Lower lobe of right lung (tissue), 2 donors: Measurements from ENCODE around the gene SH3BP5. TPM values are rescaled to one million over a fixed set of nuclear protein-coding genes. Genes with fewer than 3 reads are reported as not detected.
A peak's percentile ranks its signal among the peaks of the same experiment; 100 is the strongest.

ENCODE experiments used
- ATAC-seq, 2 donors: fragments of 200-7000 bp; cut with Tn5 transposase; one replicate each; pipeline ENCODE4 v1.9.1; 2020 to 2022; ENCODE audit warnings: mild to moderate bottlenecking in 2 of 2, moderate library complexity in 2 of 2
- DNase-seq: peaks from one replicate; pipeline ENCODE4 v3.0.0-alpha.2; 2020
- H3K27ac ChIP-seq: fragments of 200-600 bp; one replicate; pipeline ENCODE4 v1.8.0; 2022
- H3K27me3 ChIP-seq: fragments of 200-600 bp; one replicate; pipeline ENCODE4 v1.8.0; 2022; ENCODE audit warnings: low read depth
- H3K36me3 ChIP-seq: fragments of 200-600 bp; one replicate; pipeline ENCODE4 v1.8.0; 2022; ENCODE audit warnings: mild to moderate bottlenecking
- H3K4me1 ChIP-seq: fragments of 200-600 bp; one replicate; pipeline ENCODE4 v1.8.0; 2022
- H3K4me3 ChIP-seq: fragments of 200-600 bp; one replicate; pipeline ENCODE4 v1.8.0; 2022; ENCODE audit warnings: mild to moderate bottlenecking
- H3K9me3 ChIP-seq: fragments of 200-600 bp; one replicate; pipeline ENCODE4 v1.8.0; 2022
- CTCF ChIP-seq: fragments of 200-600 bp; IDR thresholded peaks from one replicate; pipeline ENCODE4 v1.8.0; 2022; ENCODE audit warnings: antibody characterized with exemption, mild to moderate bottlenecking
- intact Hi-C: fragments of 100-400 bp; cut with DNase I; formaldehyde crosslinking; loops from one replicate; pipeline ENCODE4 v1.11.0; 2022
- long read RNA-seq: library from polyadenylated mRNA; unstranded; transcript quantifications from one replicate; pipeline ENCODE4 v2.0.0, GENCODE V29; 2021
- total RNA-seq: library from RNA; stranded (reverse); fragmentation: NEBNext Ultra II Directional; extraction: Animal tissue kit (Norgen Biotek cat#: 25700); gene quantifications from one replicate; pipeline ENCODE4 v1.2.1, GENCODE V29; 2021
- donor health status: DM: no; HTN: yes; CAD: no; lungs with severe emphysema.

Gene SH3BP5
- 106 TPM for total RNA-seq
- long read RNA-seq, transcript SH3BP5-202 (9 exons, 2,822 nt): major isoform, 177 of 259 reads
- long read RNA-seq, partial matches to known transcripts: 15 of 259 reads
- long read RNA-seq, other reads (novel, unspliced or antisense): 67 of 259 reads

GRCh38 chr3:15332405-15333098 is at the start of gene SH3BP5:
Gene SH3BP5, minus strand, starts transcription at chr3:15332586. Its CDS starts 178 bp downstream, at chr3:15332408.
- DNase-seq (peak; percentile 84), ATAC-seq (peak; percentile 95 to 97)
- peak within 1 kb of the TSS; percentile 88 for H3K27ac ChIP-seq
- intact Hi-C loops: no loop called here
- peaks cover 47% of the 10 kb centered on the region for H3K4me1 ChIP-seq
- peaks cover 18% of the 10 kb centered on the region for H3K36me3 ChIP-seq
- H3K4me3 ChIP-seq: peak within 1 kb of the TSS; percentile 99
- no peaks in the 10 kb centered on the region for H3K27me3 ChIP-seq
- no peaks in the 10 kb centered on the region for H3K9me3 ChIP-seq
- peak; percentile 73 for TF ChIP-seq CTCF

- DNase-seq (no peak), ATAC-seq (no peak)
- no peak overlapping the region for H3K27ac ChIP-seq
- H3K27me3 ChIP-seq: no peaks in the 10 kb centered on the region
- H3K9me3 ChIP-seq: peaks cover 5% of the 10 kb centered on the region
- no peak for TF ChIP-seq CTCF
- intact Hi-C loops: no loop called here
- H3K4me1 ChIP-seq: peaks cover 12% of the 10 kb centered on the region
- H3K4me3 ChIP-seq: no peak overlapping the region
- no peaks in the 10 kb centered on the region for H3K36me3 ChIP-seq
Measured at GRCh38 chr3:15380980-15381890, 48.8 kb upstream of the SH3BP5 start.

- Histone ChIP-seq H3K4me1 (peaks cover 5% of the 10 kb centered on the region), H3K36me3 (no peaks in the 10 kb centered on the region), H3K9me3 (no peaks in the 10 kb centered on the region), H3K27me3 (no peaks in the 10 kb centered on the region), H3K4me3 (no peak overlapping the region), H3K27ac (peak overlapping the region; percentile 77)
- peak; percentile 98 for ATAC-seq
- TF ChIP-seq CTCF: peak; percentile 83
- peak; percentile 96 for DNase-seq
- intact Hi-C loops: loop anchor here (10.0 kb wide), 1 partner anchor 113 kb away; no protein-coding TSS in a partner anchor
Measured at GRCh38 chr3:15377961-15378791, 45.8 kb upstream of the SH3BP5 start.

- no peaks in the 10 kb centered on the region for H3K27me3 ChIP-seq
- DNase-seq (no peak), ATAC-seq (no peak)
- no peaks in the 10 kb centered on the region for H3K9me3 ChIP-seq
- H3K36me3 ChIP-seq: no peaks in the 10 kb centered on the region
- peaks cover 5% of the 10 kb centered on the region for H3K4me1 ChIP-seq
- no peak overlapping the region for H3K27ac ChIP-seq
- intact Hi-C loops: loop anchor here (10.0 kb wide), 1 partner anchor 111 kb away; no protein-coding TSS in a partner anchor
- TF ChIP-seq CTCF: no peak
- H3K4me3 ChIP-seq: no peak overlapping the region
Measured at GRCh38 chr3:15375461-15376000, 43.1 kb upstream of the SH3BP5 start.
